GM21367 (cell line): ENCODE results near the gene UBXN7.
"Not testable (repeated sequence)": the region's sequence is repeated elsewhere in the genome, so short reads cannot be mapped to it uniquely, and the experiment has no call there.

Source experiments
- ATAC-seq: cut with Tn5 transposase; IDR thresholded peaks from one replicate; pipeline ENCODE4 v1.9.1; 2021; ENCODE audit not compliant: unreplicated experiment

Gene UBXN7

GRCh38 chr3:196421668-196422067, 10.6 kb downstream of the UBXN7 start:
- ATAC-seq, result not testable (repeated sequence)

DNA sequence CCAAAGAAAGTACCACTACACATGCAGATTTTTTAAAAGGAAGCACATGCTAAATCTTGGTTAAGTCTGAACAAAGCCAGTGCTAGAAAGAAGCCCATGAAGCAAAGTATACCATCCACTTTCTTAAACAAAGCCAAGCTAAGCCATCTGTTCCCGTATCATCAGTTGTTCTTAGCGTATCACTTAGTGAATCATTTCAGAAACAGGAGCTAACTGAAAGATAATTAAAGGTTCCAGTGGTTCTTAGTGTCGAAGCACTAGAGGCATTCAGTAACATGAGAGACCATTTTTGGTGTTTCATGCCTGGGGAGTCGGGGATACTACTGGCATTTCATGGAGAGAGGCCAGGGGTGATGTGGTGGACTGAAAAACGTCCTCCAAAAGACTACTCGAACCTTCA, 12.8 kb downstream of the UBXN7 start:
- no peak for ATAC-seq

- no peak for ATAC-seq
These were observed 13.6 kb downstream of the UBXN7 start for GRCh38 chr3:196418601-196419000.

- no peak for ATAC-seq
These were observed 17.8 kb downstream of the UBXN7 start for GRCh38 chr3:196414469-196414868.

- ATAC-seq, result peak; percentile 57
These were observed 19.5 kb downstream of the UBXN7 start for GRCh38 chr3:196412704-196413103.

DNA sequence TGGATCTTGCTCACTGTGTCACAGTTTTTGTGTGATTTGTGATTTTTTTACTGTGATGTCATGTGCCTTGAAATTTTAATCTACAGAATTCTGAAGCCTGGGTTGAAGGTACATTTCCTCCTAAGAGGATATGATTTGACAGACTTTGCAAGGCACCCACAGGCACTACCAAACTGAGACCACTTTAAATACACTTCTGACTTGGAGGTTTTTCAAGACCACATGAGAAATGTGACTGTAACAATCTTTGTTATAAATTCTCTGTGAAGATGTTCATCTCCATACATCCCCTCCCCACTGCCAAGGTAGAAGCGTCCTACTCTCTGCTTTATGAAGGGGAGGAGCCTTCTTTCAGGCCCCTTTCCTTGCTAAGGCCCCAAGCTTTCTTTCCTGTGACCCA, 22.8 kb downstream of the UBXN7 start:
- no peak for ATAC-seq

GRCh38 chr3:196408565-196409300, 23.5 kb downstream of the UBXN7 start:
- ATAC-seq, result no peak

DNA sequence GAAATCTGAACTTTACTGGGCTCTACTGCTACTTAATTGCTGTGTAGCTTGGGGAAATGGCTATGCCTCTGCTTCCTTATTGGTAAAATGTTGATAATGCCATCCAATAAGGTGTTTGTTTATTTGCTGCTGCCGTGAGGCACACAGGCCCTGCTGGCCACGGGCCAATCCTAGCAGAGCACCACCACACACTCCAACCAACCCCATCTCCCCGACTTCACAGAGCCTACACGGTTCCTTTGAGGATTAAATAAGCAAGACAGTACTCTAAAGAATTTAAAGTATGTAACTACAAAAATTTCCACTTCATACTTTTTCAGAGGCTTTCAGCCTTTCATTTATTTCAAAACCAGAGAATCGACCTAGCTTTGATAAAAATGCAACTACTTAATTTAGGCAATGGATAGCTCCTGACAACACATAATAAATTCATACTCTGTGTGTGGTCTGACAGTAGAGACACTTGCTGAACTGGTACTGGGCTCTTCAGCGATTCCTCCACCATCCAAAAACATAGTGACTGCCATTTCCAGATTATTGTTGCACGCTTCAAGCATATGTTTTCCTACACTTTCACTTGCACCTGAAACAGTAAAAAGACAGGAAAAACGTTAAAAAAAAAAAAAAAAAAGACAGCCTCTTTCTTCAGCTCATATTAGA, 25.3 kb downstream of the UBXN7 start:
- no peak for ATAC-seq

GRCh38 chr3:196400331-196400730, 31.9 kb downstream of the UBXN7 start:
- ATAC-seq, result no peak

- no peak for ATAC-seq
These were observed 32.7 kb downstream of the UBXN7 start for GRCh38 chr3:196399485-196399945.

DNA sequence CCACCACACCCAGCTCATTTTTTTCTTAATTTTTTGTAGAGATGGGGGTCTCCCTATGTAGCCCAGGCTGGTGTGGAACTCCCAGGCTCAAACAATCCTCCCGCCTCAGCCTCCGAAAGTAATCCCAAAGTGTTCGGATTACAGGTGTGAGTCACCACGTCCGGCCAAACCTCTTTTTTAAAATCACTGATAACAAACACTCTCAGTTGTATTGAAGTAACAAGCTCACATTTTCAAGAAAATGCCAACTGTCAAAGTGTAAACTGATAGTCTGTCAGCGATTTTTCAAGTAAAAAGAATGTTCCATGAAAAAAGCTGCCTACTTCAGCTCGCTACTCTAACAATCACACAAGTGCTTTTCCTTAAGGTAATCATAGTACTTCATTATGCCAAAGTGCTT, 33.4 kb downstream of the UBXN7 start:
- no peak for ATAC-seq

- ATAC-seq, result no peak
These were observed 34.3 kb downstream of the UBXN7 start for GRCh38 chr3:196397941-196398340.

GRCh38 chr3:196390116-196390515, 42.1 kb downstream of the UBXN7 start:
- ATAC-seq, result no peak

- ATAC-seq, result no peak
These were observed 43.3 kb downstream of the UBXN7 start for GRCh38 chr3:196388956-196389355.

DNA sequence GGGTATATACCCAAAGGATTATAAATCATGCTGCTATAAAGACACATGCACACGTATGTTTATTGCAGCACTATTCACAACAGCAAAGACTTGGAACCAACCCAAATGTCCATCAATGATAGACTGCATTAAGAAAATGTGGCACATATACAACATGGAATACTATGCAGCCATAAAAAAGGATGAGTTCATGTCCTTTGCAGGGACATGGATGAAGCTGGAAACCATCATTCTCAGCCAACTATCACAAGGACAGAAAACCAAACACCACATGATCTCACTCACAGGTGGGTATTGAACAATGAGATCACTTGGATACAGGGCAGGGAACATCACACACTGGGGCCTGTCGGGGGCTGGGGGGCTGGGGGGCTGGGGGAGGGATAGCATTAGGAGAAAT, 44.3 kb downstream of the UBXN7 start:
- not testable (repeated sequence) for ATAC-seq

GRCh38 chr3:196386797-196387196, 45.4 kb downstream of the UBXN7 start:
- ATAC-seq, result not testable (repeated sequence)

DNA sequence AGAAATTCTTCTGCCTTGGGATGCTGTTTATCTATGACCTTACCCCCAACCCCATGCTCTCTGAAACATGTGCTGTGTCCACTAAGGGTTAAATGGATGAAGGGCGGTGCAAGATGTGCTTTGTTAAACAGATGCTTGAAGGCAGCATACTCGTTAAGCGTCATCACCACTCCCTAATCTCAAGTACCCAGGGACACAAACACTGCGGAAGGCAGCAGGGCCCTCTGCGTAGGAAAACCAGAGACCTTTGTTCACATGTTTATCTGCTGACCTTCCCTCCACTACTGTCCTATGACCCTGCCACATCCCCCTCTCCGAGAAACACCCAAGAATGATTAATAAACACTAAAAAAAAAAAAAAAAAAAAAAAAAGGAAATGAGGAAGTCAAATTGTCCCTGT, 46.2 kb downstream of the UBXN7 start:
- ATAC-seq, result not testable (repeated sequence)

GRCh38 chr3:196385446-196385845, 46.8 kb downstream of the UBXN7 start:
- not testable (repeated sequence) for ATAC-seq

- ATAC-seq, result no peak
These were observed 53.9 kb downstream of the UBXN7 start for GRCh38 chr3:196378146-196378841.

DNA sequence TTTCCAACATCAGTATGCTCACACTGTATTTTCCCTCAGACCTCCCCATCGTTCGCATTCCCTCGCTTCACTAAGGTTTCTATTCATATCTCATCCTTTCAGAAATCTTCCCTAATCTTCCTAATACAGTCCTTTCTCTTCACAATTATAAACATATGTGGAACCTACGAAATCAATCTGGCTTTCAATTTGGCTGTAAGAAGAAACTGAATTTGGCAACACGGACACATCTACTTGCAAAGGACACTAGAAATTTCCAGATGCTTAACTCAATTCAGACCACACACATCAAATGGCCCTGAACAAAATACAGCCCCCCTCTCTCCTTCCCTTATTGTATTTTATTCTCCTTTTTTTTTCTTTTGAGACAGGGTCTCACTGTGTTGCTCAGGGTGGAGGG, 54.9 kb downstream of the UBXN7 start:
- ATAC-seq, result no peak

DNA sequence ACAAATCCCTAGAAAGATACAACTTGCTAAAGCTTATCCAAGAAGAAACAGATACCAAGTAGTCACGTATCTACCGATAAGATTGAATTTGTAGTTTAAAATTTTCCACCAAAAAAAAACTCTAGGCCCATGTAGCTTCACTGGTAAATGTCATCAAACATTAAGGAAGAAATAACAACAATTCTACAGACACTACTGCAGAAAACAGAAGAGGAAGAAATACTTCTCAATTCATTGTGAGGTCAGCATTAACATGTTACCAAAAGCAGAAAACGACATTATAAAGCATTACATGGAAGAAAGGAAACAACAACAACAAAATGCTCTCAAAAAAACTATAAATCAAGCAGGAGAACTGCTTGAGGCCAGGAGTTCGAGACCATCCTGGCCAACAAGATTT, 66.5 kb downstream of the UBXN7 start:
- no peak for ATAC-seq

DNA sequence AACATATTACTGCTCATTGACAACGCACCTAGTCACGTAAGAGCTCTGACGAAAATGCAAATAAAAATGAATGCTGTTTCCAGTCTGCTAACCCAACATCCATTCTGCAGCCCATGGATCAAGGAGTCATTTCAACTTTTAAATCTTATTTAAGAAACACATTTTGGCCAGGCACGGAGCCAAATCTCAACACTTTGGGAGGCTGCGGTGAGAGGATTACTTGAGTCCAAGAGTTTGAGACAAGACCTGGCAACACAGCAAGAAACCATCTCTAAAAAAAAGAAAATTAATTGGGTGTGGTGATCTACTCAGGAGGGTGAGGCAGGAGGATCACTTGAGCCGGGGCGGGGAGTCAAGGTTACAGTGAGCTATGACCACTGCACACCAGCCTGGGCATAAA, 71.6 kb downstream of the UBXN7 start:
- ATAC-seq, result no peak
